Heart left ventricle (tissue), 13 donors: Measurements from ENCODE around the gene SGK1.
"Not testable (repeated sequence)": the region's sequence is repeated elsewhere in the genome, so short reads cannot be mapped to it uniquely, and the experiment has no call there.

ENCODE experiments used
- CTCF ChIP-seq, 12 donors: fragments of 200-600 bp; sonication (generic) in 4 of 12; IDR thresholded peaks; one replicate each; pipeline versions ENCODE4 v1.5.0 to v1.8.0; 2018 to 2022; ENCODE audit warnings: antibody characterized with exemption in 12 of 12, mild to moderate bottlenecking in 5 of 12
- POLR2A ChIP-seq, 2 donors: fragments of 450-650 bp; IDR thresholded peaks; one replicate each; pipeline ENCODE4 v1.6.1; 2017; ENCODE audit warnings: antibody characterized with exemption in 2 of 2, mild to moderate bottlenecking in 2 of 2, moderate library complexity in 2 of 2
- donor health status: ischemic (EF 13 %, LVEDD 7.1; RV severe dilation, severe dysfunction).
- donor health status: DM: no; HTN: yes; CAD: no.
- donor health status: DM: no; HTN: no; CAD: no.
- donor health status: ischemic (EF 25% LVEDD 6.9; RV normal size, moderate dysfunction).
- donor health status: ischemic (EF 25% LVEDD 5.7; RV mildly dilated, moderate dysfunction).
- donor health status: ischemic (EF 35%, LVEDD 5.7; RV mildly dilated, moderate dysfunction).
- donor health status: nonischemic (EF 11% LVEDD 7.7; RV severe dilation, severe dysfunction).
- donor health status: DM: yes; HTN: yes; CAD: no.
- donor health status: PGD.
- donor health status: ischemic (EF 29% LVEDD 5.4; RV normal size, mild dysfunction).
- donor health status: nonischemic (EF 23%, LVEDD 6.1; RV moderate dilation, normal function).

GRCh38 chr6:134304381-134304780 lies 13.5 kb downstream of the SGK1 start:
- TF ChIP-seq CTCF, POLR2A (IDR thresholded peaks at IDR 0.05): not testable (repeated sequence)
